ENCODE results near the gene ADGRG3.

ADGRG3 gene

GRCh38 chr16:57734308-57734924 is 66.3 kb downstream of the ADGRG3 start:
- H3K27me3 ChIP-seq (replicated peaks; ENCODE audit: control insufficient read depth, insufficient read depth, low read length) = no peaks in the 10 kb centered on the region
- no peak for DNase-seq (ENCODE audit: low read depth)
- peak overlapping the region; percentile 96 for H3K4me3 ChIP-seq (ENCODE audit: low read length)
- H3K9me3 ChIP-seq (ENCODE audit: control insufficient read depth, low read length) = no peaks in the 10 kb centered on the region
- H3K4me1 ChIP-seq (ENCODE audit: control insufficient read depth, insufficient read depth, low read length) = peaks cover 33% of the 10 kb centered on the region
- H3K36me3 ChIP-seq (ENCODE audit: control insufficient read depth, insufficient read depth, low read length, severe bottlenecking) = no peaks in the 10 kb centered on the region
- H3K9ac ChIP-seq (ENCODE audit: low read length) = peak overlapping the region; percentile 98

- Histone ChIP-seq H3K27me3 (replicated peaks; ENCODE audit: control insufficient read depth, insufficient read depth, low read length) (no peaks in the 10 kb centered on the region), H3K4me3 (ENCODE audit: low read length) (peak overlapping the region; percentile 96), H3K4me1 (ENCODE audit: control insufficient read depth, insufficient read depth, low read length) (peaks cover 33% of the 10 kb centered on the region), H3K36me3 (ENCODE audit: control insufficient read depth, insufficient read depth, low read length, severe bottlenecking) (no peaks in the 10 kb centered on the region), H3K9me3 (ENCODE audit: control insufficient read depth, low read length) (no peaks in the 10 kb centered on the region), H3K9ac (ENCODE audit: low read length) (peak overlapping the region; percentile 98)
- DNase-seq (ENCODE audit: low read depth) = peak; percentile 100
Measured at GRCh38 chr16:57734925-57735754, 67.0 kb downstream of the ADGRG3 start.

- peak within 1 kb of the TSS; percentile 96 for H3K4me3 ChIP-seq (ENCODE audit: low read length)
Measured at GRCh38 chr16:57735755-57736418, 67.8 kb downstream of the ADGRG3 start, which contains the start of gene KATNB1. Gene KATNB1, plus strand, starts transcription at chr16:57735770. Its CDS starts 1,474 bp downstream, at chr16:57737244.

GRCh38 chr16:57736419-57737351 is 68.6 kb downstream of the ADGRG3 start:
- DNase-seq (ENCODE audit: low read depth) = peak; percentile 73
- peaks cover 30% of the 10 kb centered on the region for H3K4me1 ChIP-seq (ENCODE audit: control insufficient read depth, insufficient read depth, low read length)
- H3K36me3 ChIP-seq (ENCODE audit: control insufficient read depth, insufficient read depth, low read length, severe bottlenecking) = no peaks in the 10 kb centered on the region
- no peaks in the 10 kb centered on the region for H3K27me3 ChIP-seq (replicated peaks; ENCODE audit: control insufficient read depth, insufficient read depth, low read length)
- H3K4me3 ChIP-seq (ENCODE audit: low read length) = peak overlapping the region; percentile 91
- peak overlapping the region; percentile 86 for H3K9ac ChIP-seq (ENCODE audit: low read length)
- H3K9me3 ChIP-seq (ENCODE audit: control insufficient read depth, low read length) = no peaks in the 10 kb centered on the region

More at GRCh38 chr16:57735755-57736418, 67.8 kb downstream of the ADGRG3 start, which contains the start of gene KATNB1:
- no peaks in the 10 kb centered on the region for H3K36me3 ChIP-seq (ENCODE audit: control insufficient read depth, insufficient read depth, low read length, severe bottlenecking)
- H3K9me3 ChIP-seq (ENCODE audit: control insufficient read depth, low read length) = no peaks in the 10 kb centered on the region
- peaks cover 33% of the 10 kb centered on the region for H3K4me1 ChIP-seq (ENCODE audit: control insufficient read depth, insufficient read depth, low read length)
- peak within 1 kb of the TSS; percentile 98 for H3K9ac ChIP-seq (ENCODE audit: low read length)
- peak; percentile 41 for DNase-seq (ENCODE audit: low read depth)
- no peaks in the 10 kb centered on the region for H3K27me3 ChIP-seq (replicated peaks; ENCODE audit: control insufficient read depth, insufficient read depth, low read length)

DNA sequence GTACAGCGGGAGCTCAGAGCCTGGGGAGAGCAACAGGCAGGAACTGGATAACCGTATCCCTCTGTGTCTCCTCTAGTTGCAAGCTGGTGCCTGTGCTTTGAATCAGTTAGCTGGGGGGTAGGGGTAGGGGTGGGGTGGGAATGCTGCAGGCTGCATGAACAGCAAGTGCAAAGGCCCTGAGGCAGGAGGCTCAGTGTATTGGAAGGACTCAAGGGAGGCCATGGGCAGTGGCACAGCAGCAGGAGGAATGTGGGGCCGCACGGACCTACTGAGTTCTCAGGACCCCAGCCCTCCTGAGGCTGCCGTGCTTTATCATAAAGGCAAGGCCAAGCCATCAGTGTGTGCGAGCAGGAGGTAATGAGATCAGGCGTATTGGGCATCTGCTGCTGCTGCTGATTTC is 70.7 kb downstream of the ADGRG3 start:
- Histone ChIP-seq H3K27me3 (replicated peaks; ENCODE audit: control insufficient read depth, insufficient read depth, low read length) (no peaks in the 10 kb centered on the region), H3K4me1 (ENCODE audit: control insufficient read depth, insufficient read depth, low read length) (peaks cover 22% of the 10 kb centered on the region), H3K9me3 (ENCODE audit: control insufficient read depth, low read length) (no peaks in the 10 kb centered on the region), H3K9ac (ENCODE audit: low read length) (no peak overlapping the region), H3K4me3 (ENCODE audit: low read length) (no peak overlapping the region), H3K36me3 (ENCODE audit: control insufficient read depth, insufficient read depth, low read length, severe bottlenecking) (peaks cover 8% of the 10 kb centered on the region)
- DNase-seq (ENCODE audit: low read depth) = no peak
